Thyroid gland (tissue), 4 donors: ENCODE results near the gene TBL1XR1.

Experiments
- POLR2A ChIP-seq, 2 donors: fragments of 450-650 bp; IDR thresholded peaks; one replicate each; pipeline ENCODE4 v1.6.1; 2017; ENCODE audit warnings: antibody characterized with exemption in 2 of 2, mild to moderate bottlenecking in 2 of 2, moderate library complexity in 1 of 2
- TF ChIP-seq, protein P1 (sequence below), 6 experiments: fragments of 200-600 bp in 3 of 6; fragments of 450-650 bp in 3 of 6; sonication (generic) in 3 of 6; IDR thresholded peaks; one replicate each; pipeline ENCODE4 v1.5.1; 2016 to 2019; ENCODE audit warnings: antibody characterized with exemption in 6 of 6, mild to moderate bottlenecking in 2 of 6, inconsistent platforms in 1 of 6, moderate library complexity in 1 of 6

DNA sequence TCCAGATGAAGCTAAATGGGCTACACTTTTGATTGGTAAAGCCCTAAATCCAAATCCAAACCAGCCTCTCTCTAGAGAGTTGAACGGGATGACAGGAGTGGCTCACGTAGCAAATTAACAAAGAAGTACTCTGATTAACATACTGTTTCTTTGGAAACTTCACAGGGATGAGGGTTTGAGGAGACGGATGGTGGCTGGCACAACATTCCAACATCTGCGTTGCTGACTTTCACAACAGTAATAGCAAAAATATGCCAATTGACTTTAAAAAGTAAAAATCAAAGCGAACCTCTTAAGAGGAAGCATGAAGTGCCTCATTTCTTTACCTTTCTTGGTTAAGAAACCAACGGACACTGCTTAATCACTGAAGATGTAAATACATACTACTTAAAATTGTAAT, 181.4 kb downstream of the TBL1XR1 start:
- TF ChIP-seq, protein P1, sequence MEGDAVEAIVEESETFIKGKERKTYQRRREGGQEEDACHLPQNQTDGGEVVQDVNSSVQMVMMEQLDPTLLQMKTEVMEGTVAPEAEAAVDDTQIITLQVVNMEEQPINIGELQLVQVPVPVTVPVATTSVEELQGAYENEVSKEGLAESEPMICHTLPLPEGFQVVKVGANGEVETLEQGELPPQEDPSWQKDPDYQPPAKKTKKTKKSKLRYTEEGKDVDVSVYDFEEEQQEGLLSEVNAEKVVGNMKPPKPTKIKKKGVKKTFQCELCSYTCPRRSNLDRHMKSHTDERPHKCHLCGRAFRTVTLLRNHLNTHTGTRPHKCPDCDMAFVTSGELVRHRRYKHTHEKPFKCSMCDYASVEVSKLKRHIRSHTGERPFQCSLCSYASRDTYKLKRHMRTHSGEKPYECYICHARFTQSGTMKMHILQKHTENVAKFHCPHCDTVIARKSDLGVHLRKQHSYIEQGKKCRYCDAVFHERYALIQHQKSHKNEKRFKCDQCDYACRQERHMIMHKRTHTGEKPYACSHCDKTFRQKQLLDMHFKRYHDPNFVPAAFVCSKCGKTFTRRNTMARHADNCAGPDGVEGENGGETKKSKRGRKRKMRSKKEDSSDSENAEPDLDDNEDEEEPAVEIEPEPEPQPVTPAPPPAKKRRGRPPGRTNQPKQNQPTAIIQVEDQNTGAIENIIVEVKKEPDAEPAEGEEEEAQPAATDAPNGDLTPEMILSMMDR (IDR thresholded peaks at IDR 0.05), result no peak
- TF ChIP-seq POLR2A (IDR thresholded peaks at IDR 0.05), result no peak
